HL-60 (cell line): ENCODE results near the gene WDR59.

Source experiments
- POLR2AphosphoS5 ChIP-seq: IDR thresholded peaks from 2 replicates; pipeline ENCODE4 v1.6.1; 2012; ENCODE audit warnings: low read depth
- TF ChIP-seq, protein P1 (sequence below): IDR thresholded peaks from one replicate; pipeline ENCODE4 v1.5.1; 2011; ENCODE audit warnings: low read length, control low read depth, inconsistent platforms; ENCODE audit not compliant: insufficient read depth
- TF ChIP-seq, protein P2 (sequence below): IDR thresholded peaks from 2 replicates; pipeline ENCODE4 v1.6.1; 2012; ENCODE audit warnings: low read depth; ENCODE audit not compliant: insufficient replicate concordance

DNA sequence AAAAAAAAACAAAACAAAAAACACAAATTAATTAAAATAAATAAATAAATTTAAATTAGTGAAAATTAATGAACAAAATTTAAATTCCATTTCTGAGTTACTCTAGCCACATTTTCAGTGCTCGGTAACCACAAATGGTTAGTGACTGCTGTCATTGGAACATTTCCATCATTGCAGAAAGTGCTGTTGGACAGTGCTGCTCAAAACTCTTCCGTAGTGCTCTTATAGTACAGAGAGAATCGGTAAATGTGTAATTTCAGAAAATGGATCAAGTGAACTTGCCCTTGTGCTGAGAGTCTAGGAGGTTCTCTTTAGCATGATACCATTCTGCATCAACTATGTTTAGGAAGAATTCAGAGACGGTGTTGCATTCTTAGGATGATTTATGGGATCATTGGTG lies 37.6 kb upstream of the WDR59 start:
- no peak for TF ChIP-seq POLR2AphosphoS5
- TF ChIP-seq, protein P1, sequence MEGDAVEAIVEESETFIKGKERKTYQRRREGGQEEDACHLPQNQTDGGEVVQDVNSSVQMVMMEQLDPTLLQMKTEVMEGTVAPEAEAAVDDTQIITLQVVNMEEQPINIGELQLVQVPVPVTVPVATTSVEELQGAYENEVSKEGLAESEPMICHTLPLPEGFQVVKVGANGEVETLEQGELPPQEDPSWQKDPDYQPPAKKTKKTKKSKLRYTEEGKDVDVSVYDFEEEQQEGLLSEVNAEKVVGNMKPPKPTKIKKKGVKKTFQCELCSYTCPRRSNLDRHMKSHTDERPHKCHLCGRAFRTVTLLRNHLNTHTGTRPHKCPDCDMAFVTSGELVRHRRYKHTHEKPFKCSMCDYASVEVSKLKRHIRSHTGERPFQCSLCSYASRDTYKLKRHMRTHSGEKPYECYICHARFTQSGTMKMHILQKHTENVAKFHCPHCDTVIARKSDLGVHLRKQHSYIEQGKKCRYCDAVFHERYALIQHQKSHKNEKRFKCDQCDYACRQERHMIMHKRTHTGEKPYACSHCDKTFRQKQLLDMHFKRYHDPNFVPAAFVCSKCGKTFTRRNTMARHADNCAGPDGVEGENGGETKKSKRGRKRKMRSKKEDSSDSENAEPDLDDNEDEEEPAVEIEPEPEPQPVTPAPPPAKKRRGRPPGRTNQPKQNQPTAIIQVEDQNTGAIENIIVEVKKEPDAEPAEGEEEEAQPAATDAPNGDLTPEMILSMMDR: no peak
- TF ChIP-seq, protein P2, sequence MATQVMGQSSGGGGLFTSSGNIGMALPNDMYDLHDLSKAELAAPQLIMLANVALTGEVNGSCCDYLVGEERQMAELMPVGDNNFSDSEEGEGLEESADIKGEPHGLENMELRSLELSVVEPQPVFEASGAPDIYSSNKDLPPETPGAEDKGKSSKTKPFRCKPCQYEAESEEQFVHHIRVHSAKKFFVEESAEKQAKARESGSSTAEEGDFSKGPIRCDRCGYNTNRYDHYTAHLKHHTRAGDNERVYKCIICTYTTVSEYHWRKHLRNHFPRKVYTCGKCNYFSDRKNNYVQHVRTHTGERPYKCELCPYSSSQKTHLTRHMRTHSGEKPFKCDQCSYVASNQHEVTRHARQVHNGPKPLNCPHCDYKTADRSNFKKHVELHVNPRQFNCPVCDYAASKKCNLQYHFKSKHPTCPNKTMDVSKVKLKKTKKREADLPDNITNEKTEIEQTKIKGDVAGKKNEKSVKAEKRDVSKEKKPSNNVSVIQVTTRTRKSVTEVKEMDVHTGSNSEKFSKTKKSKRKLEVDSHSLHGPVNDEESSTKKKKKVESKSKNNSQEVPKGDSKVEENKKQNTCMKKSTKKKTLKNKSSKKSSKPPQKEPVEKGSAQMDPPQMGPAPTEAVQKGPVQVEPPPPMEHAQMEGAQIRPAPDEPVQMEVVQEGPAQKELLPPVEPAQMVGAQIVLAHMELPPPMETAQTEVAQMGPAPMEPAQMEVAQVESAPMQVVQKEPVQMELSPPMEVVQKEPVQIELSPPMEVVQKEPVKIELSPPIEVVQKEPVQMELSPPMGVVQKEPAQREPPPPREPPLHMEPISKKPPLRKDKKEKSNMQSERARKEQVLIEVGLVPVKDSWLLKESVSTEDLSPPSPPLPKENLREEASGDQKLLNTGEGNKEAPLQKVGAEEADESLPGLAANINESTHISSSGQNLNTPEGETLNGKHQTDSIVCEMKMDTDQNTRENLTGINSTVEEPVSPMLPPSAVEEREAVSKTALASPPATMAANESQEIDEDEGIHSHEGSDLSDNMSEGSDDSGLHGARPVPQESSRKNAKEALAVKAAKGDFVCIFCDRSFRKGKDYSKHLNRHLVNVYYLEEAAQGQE: no peak
